Nephron (organoid): ENCODE results near the gene CENPL.
"Not testable (repeated sequence)": the region's sequence is repeated elsewhere in the genome, so short reads cannot be mapped to it uniquely, and the experiment has no call there.

Source experiments
- H3K27ac Mint-ChIP-seq, 3 experiments: 2 replicates each; pipeline ENCODE4 v1.8.0; 2020; ENCODE audit warnings: mixed read lengths in 3 of 3, mild to moderate bottlenecking in 2 of 3, moderate library complexity in 1 of 3
- H3K27me3 Mint-ChIP-seq: 2 replicates; pipeline ENCODE4 v1.8.0; 2021; ENCODE audit warnings: low read depth, mild to moderate bottlenecking, moderate library complexity, mixed read lengths
- H3K36me3 Mint-ChIP-seq: 2 replicates; pipeline ENCODE4 v1.8.0; 2020; ENCODE audit warnings: low read depth, mixed read lengths
- H3K4me1 Mint-ChIP-seq: 2 replicates; pipeline ENCODE4 v1.8.0; 2020; ENCODE audit warnings: mixed read lengths
- H3K4me3 Mint-ChIP-seq, 3 experiments: 2 replicates each; pipeline ENCODE4 v1.8.0; 2020; ENCODE audit warnings: mild to moderate bottlenecking in 3 of 3, mixed read lengths in 3 of 3, moderate library complexity in 2 of 3
- H3K9me3 Mint-ChIP-seq: 2 replicates; pipeline ENCODE4 v1.8.0; 2020; ENCODE audit warnings: mixed read lengths
- TF ChIP-seq, protein P1 (sequence below), 3 experiments: fragments of 200-600 bp; sonication (generic); IDR thresholded peaks; one replicate each; pipeline ENCODE4 v1.5.0; 2021; ENCODE audit warnings: antibody characterized with exemption in 3 of 3; ENCODE audit not compliant: unreplicated experiment in 3 of 3

CENPL gene

DNA sequence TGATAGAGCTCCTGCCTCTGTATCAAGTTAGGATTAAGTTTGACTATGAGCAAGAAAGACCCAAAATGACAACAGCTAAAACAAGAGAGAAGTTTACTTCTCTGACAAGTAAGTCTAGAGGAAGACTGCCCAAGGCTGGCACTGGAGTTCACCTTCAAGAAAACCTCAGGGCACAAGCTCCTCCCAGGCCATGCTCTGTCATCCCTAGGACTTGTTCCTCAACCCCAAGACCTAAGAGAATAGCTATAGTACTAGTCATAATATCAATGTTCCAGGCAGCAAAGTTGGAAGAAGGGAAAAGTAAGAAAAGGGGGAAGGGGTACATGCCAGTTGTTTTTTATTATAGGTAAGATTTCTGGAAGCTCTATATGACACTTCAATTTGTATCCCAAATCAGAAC, 26.6 kb downstream of the CENPL start:
- Mint-ChIP-seq H3K4me3 (no peak overlapping the region), H3K27me3 (no peaks in the 10 kb centered on the region), H3K4me1 (no peaks in the 10 kb centered on the region), H3K27ac (no peak overlapping the region), H3K36me3 (peaks cover 29% of the 10 kb centered on the region), H3K9me3 (peaks cover 10% of the 10 kb centered on the region)
- TF ChIP-seq, protein P1, sequence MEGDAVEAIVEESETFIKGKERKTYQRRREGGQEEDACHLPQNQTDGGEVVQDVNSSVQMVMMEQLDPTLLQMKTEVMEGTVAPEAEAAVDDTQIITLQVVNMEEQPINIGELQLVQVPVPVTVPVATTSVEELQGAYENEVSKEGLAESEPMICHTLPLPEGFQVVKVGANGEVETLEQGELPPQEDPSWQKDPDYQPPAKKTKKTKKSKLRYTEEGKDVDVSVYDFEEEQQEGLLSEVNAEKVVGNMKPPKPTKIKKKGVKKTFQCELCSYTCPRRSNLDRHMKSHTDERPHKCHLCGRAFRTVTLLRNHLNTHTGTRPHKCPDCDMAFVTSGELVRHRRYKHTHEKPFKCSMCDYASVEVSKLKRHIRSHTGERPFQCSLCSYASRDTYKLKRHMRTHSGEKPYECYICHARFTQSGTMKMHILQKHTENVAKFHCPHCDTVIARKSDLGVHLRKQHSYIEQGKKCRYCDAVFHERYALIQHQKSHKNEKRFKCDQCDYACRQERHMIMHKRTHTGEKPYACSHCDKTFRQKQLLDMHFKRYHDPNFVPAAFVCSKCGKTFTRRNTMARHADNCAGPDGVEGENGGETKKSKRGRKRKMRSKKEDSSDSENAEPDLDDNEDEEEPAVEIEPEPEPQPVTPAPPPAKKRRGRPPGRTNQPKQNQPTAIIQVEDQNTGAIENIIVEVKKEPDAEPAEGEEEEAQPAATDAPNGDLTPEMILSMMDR (IDR thresholded peaks at IDR 0.05; ENCODE audit: unreplicated experiment in 3 of 3) = no peak

DNA sequence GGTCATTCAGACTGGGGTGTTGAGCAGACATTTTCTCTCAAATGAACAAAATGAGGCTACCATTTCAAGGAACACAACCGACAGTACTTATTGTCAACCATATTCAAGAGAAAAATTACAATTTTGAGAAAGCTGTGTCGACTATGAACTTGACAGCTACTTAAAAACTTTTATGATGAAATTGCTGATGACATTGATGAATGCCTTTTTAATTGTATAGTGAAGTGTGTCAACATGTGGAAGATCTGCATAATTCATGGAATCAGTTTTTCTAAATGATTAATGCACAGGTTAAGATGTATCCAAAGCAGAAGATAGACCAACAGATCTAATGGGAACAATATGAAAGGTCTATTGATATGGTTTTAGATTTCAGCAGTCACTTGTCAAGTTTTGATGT, 34.8 kb downstream of the CENPL start:
- Mint-ChIP-seq H3K36me3 (peaks cover 28% of the 10 kb centered on the region), H3K9me3 (peaks cover 3% of the 10 kb centered on the region), H3K4me1 (no peaks in the 10 kb centered on the region), H3K27ac (no peak overlapping the region), H3K27me3 (no peaks in the 10 kb centered on the region), H3K4me3 (no peak overlapping the region)
- TF ChIP-seq, protein P1 (IDR thresholded peaks at IDR 0.05; ENCODE audit: unreplicated experiment in 3 of 3) = no peak

DNA sequence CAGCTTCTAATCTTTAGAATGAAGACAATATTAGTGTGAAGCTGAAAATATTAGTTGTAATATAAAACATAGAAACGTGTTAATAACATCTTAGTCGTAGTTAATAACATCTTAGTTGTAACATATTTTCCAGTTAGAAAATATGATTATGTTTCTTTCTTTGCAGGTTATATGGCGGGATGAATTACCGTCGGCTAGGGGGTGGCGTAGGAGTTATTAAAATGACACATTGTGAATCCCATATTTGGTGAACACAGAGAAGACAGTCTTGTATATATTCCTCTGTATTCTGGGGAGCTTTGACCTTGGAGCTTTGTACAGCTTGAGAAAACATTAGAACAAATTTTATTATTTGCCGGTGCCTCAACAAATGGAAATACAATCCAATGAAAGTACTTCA, 39.7 kb downstream of the CENPL start:
- H3K4me1 Mint-ChIP-seq = no peaks in the 10 kb centered on the region
- H3K9me3 Mint-ChIP-seq = no peaks in the 10 kb centered on the region
- no peaks in the 10 kb centered on the region for H3K27me3 Mint-ChIP-seq
- H3K4me3 Mint-ChIP-seq = no peak overlapping the region
- TF ChIP-seq, protein P1 (IDR thresholded peaks at IDR 0.05; ENCODE audit: unreplicated experiment in 3 of 3) = no peak
- H3K27ac Mint-ChIP-seq = no peak overlapping the region
- H3K36me3 Mint-ChIP-seq = peaks cover 50% of the 10 kb centered on the region

DNA sequence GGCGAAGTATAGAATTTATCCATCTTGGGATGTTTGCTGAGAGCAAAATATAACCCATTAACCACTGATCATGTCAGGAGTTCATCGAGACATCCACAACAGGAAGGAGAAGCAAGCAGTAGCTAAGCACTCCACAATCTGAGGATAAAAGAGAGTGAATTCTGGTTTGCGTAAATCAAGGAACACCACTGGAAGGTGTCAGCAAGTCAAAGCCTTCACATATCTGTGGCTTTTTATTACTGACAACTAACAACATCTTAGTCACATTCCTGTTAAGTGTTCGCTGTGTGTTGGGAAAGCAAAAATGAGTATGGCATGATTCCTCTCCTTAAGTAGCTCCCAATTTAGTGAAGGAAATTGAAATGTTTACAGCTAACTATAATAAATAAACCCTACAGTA, 44.7 kb downstream of the CENPL start:
- TF ChIP-seq, protein P1 (IDR thresholded peaks at IDR 0.05; ENCODE audit: unreplicated experiment in 3 of 3) = no peak
- Mint-ChIP-seq H3K4me1 (no peaks in the 10 kb centered on the region), H3K36me3 (peaks cover 80% of the 10 kb centered on the region), H3K27ac (no peak overlapping the region), H3K27me3 (no peaks in the 10 kb centered on the region), H3K4me3 (no peak overlapping the region), H3K9me3 (peaks cover 11% of the 10 kb centered on the region)

DNA sequence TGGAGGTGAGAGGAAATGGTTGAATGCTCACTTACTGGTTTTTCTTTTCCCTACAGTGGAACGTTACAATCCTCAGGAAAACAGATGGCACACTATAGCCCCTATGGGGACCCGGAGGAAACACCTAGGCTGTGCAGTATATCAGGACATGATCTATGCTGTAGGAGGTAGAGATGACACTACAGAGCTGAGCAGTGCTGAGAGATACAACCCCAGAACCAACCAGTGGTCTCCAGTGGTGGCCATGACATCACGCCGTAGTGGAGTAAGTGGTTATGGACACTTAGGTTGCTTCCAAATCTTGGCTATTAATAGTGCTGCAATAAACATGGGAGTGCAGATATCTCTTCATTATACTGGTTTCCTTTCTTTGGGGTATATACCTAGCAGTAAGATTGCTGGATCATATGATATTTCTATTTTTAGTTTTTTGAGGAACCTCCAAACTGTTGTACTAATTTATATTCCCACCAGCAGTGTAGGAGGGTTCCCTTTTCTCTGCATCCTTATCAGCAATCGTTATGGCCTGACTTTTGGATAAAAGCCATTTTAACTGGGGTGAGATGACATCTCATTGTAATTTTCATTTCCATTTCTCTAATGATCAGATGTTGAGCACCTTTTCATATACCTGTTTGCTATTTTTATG, 49.0 kb downstream of the CENPL start:
- TF ChIP-seq, protein P1 (IDR thresholded peaks at IDR 0.05; ENCODE audit: unreplicated experiment in 3 of 3) = no peak
- Mint-ChIP-seq H3K27me3 (no peaks in the 10 kb centered on the region), H3K4me3 (no peak overlapping the region), H3K4me1 (no peaks in the 10 kb centered on the region), H3K36me3 (peaks cover 72% of the 10 kb centered on the region), H3K27ac (no peak overlapping the region), H3K9me3 (peaks cover 11% of the 10 kb centered on the region)

DNA sequence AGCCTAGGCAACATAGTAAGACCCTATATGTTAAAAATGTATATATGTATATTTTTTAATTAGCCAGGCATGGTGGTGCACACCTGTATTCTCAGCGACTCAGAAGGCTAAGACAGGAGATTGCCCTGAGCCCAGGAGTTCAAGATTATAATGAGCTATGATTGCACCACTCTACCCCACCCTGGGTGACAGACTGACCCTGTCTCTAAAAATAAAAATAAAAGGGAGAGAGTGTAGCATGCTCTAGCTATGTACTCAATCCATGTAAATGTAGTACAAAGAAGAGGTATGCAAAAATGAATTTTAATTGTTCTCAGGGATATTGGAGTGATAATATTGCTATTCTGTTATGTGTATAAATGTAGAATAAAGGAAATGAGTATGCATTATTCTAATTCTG, 53.1 kb downstream of the CENPL start:
- H3K36me3 Mint-ChIP-seq = peaks cover 61% of the 10 kb centered on the region

DNA sequence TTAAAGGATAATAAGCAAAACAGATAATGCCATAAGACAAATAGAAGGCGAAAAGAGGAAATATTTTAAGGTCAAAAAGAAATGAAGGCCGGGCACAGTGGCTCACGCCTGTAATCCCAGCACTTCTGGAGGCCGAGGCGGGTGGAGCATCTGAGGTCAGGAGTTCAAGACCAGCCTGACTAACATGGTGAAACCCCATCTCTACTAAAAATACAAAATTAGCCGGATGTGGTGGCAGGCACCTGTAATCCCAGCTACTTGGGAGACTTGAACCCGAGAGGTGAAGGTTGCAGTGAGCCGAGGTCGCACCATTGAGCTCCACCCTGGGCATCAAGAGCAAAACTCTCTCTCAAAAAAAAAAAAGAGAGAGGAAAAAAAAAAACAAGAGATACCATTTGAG, 54.4 kb downstream of the CENPL start:
- H3K27ac Mint-ChIP-seq, H3K9me3 Mint-ChIP-seq, H3K4me3 Mint-ChIP-seq, H3K4me1 Mint-ChIP-seq, H3K27me3 Mint-ChIP-seq: not testable (repeated sequence)
- H3K36me3 Mint-ChIP-seq = peaks cover 58% of the 10 kb centered on the region

More for the DNA sequence above, 53.1 kb downstream of the CENPL start:
- H3K4me1 Mint-ChIP-seq = no peaks in the 10 kb centered on the region
- TF ChIP-seq, protein P1 (IDR thresholded peaks at IDR 0.05; ENCODE audit: unreplicated experiment in 3 of 3) = no peak
- no peak overlapping the region for H3K27ac Mint-ChIP-seq
- peaks cover 4% of the 10 kb centered on the region for H3K9me3 Mint-ChIP-seq
- H3K27me3 Mint-ChIP-seq = no peaks in the 10 kb centered on the region
- H3K4me3 Mint-ChIP-seq = no peak overlapping the region
